ENCODE results near the gene RHOF. TPM values are rescaled to one million over a fixed set of nuclear protein-coding genes. Genes with fewer than 3 reads are reported as not detected.

Gene RHOF
- total and polyA plus RNA-seq, 2 donors (not counting 1 experiment from before 2014, with no cell fraction given), result 90.3 to 129 TPM

DNA sequence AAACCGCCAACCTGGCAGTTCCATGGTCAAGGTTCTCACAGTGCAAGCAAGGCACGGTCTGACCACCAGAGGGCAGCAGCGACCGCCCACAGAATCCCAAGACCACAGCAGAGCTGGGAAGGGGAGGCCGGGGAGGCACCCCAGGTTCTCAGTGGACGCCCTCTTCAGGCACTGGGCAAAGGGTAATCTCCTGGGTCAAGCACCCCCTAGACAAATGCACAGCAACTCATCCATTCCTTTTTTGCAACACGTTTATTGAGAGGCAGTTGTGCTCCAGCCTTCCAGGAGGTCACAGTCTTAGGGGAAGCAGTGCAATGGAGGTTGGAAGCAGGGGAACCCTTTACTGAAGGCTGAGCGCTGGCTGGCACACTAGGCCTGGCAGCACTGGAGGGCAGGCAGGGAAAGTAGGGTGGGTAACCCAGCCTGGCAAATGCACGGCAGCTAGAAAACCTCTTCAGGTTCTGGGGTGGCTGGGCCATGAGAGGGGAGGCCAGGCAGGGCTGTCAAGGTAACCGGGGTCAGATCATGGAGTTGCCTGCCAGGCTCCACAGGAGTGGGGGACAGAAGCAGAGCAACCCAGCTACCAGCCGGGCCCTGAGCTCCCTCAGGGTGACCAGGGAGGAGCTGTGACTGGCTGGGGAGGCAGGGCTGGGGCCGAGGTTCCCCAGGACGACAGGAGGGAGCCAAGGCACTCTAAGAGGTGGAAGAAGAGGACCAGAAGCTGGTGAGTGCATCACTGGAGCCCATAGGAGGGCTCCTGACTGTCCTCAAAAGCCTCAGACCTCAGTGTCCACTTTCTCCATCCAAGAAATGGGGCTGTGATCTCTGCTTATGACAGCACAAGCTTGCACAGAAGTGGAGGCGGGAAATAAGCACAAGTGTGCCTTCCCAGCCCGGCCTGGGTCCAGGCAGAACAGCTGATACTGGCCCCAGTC is 1.8 kb upstream of the RHOF start:
- intact Hi-C loops (cut with micrococcal nuclease), result loop anchor here (1.0 to 10.0 kb wide), 3 partner anchors 17 to 230 kb away; partner anchors contain the start of gene BCL7A
- 51% methylated on average over 13 of the region's 15 CpGs for WGBS (ENCODE audit: insufficient coverage)
- Mint-ChIP-seq H3K4me1 (peaks cover 57% of the 10 kb centered on the region), H3K4me3 (peak overlapping the region; percentile 88), H3K27me3 (no peaks in the 10 kb centered on the region), H3K9me3 (ENCODE audit: insufficient read depth) (no peaks in the 10 kb centered on the region), H3K27ac (peak overlapping the region; percentile 90)
- peaks cover 3 to 26% of the 10 kb centered on the region in 2 experiments for H3K36me3 ChIP-seq (replicated peaks in 1 of 2; ENCODE audit: control extremely low read depth in 1 of 2, control insufficient read depth in 1 of 2, extremely low read depth in 1 of 2, insufficient read depth in 2 of 2, low read length in 1 of 2)
- H3K9ac ChIP-seq (ENCODE audit: low read length), result peak overlapping the region; percentile 51
- no peaks in the 10 kb centered on the region for H3K9me3 ChIP-seq (ENCODE audit: control extremely low read depth in 1 of 3, control insufficient read depth in 2 of 3, insufficient read depth in 1 of 3, low read length in 2 of 3)
- TF ChIP-seq EZH2 (IDR thresholded peaks at IDR 0.05; ENCODE audit: borderline replicate concordance, insufficient read depth, low read depth, low read length, poor library complexity, severe bottlenecking) (no peak), CTCF (IDR thresholded peaks at IDR 0.05) (peak; percentile 78)
- H3K4me1 ChIP-seq (ENCODE audit: control insufficient read depth in 2 of 2, insufficient read depth in 2 of 2, low read length in 2 of 2), result peaks cover 43 to 68% of the 10 kb centered on the region in 2 donors
- peak overlapping the region in 4 of 5 experiments; percentile 16 to 92 (median 40) for H3K4me3 ChIP-seq (ENCODE audit: control extremely low read depth in 1 of 5, extremely low read depth in 1 of 5, insufficient read depth in 1 of 5, low read depth in 2 of 5, low read length in 4 of 5)
- peaks cover 59% of the 10 kb centered on the region for H3K79me2 ChIP-seq (ENCODE audit: control insufficient read depth, insufficient read depth, low read length)
- peaks cover 42% of the 10 kb centered on the region for H4K20me1 ChIP-seq (ENCODE audit: control insufficient read depth, insufficient read depth, low read length, poor library complexity, severe bottlenecking)
- POLR2A ChIA-PET, result interaction anchor here (0.6 to 8.5 kb wide), 10 partner anchors 11 to 243 kb away, joined by 3 to 267 read pairs (median 6); partner anchors contain the start of gene SETD1B
- ATAC-seq (ENCODE audit: low read depth) (peak; percentile 13), DNase-seq (peak; percentile 90)
- H3K4me2 ChIP-seq (replicated peaks; ENCODE audit: low read depth, low read length, poor library complexity, severe bottlenecking), result peak overlapping the region; percentile 99
- peak overlapping the region; percentile 39 for H2AFZ ChIP-seq (ENCODE audit: insufficient read depth, low read depth, low read length, poor library complexity, severe bottlenecking)
- CTCF ChIA-PET, result interaction anchor here (0.8 to 33.5 kb wide), 33 partner anchors 7 to 586 kb away, joined by 3 to 1947 read pairs (median 6); partner anchors contain the start of genes CFAP251, ORAI1, PSMD9 and RHOF
- H3K27ac ChIP-seq (ENCODE audit: low read length in 2 of 2), result peak overlapping the region; percentile 31 to 67
- H3K27me3 ChIP-seq (replicated peaks in 1 of 4; ENCODE audit: control extremely low read depth in 1 of 4, control insufficient read depth in 3 of 4, insufficient read depth in 4 of 4, low read length in 3 of 4), result no peaks in the 10 kb centered on the region
